Endothelial cell of umbilical vein (primary cell): ENCODE measurements around the gene HNRNPLL. TPM values are rescaled to one million over a fixed set of nuclear protein-coding genes. Genes with fewer than 3 reads are reported as not detected.

Experiments used
- BruUV-seq: library from RNA; stranded (reverse); fragments of 400-500 nt; replicated peaks from 2 replicates; lab custom pipeline; 2021; lab: Mats Ljungman, UMichigan
- CTCF ChIA-PET: fragments of 300-600, 350-600 bp; sonication (Branson Sonifier 250); formaldehyde crosslinking; loops from one replicate; lab custom pipeline; 2021; ENCODE audit warnings: antibody characterized with exemption, inconsistent platforms; lab: Charles Lee
- POLR2A ChIA-PET: fragments of 300-600, 350-600 bp; sonication (Branson Sonifier 250); formaldehyde crosslinking; loops from one replicate; lab custom pipeline; 2021; ENCODE audit warnings: antibody characterized with exemption, inconsistent platforms; lab: Charles Lee
- DNase-seq: peaks from one replicate; pipeline ENCODE4 v3.0.0-alpha.2; 2011; ENCODE audit warnings: low read depth, low spot score
- FAIRE-seq: peaks from 2 replicates; lab custom pipeline; 2011; peaks lifted over from hg19 to GRCh38; lab: Jason Lieb, UNC
- H2AFZ ChIP-seq: 2 replicates; pipeline ENCODE4 v1.6.0; 2012; ENCODE audit warnings: low read depth, low read length, control low read depth, inconsistent platforms
- H3K27ac ChIP-seq: 2 replicates; pipeline ENCODE4 v1.5.1; 2011; ENCODE audit warnings: low read depth, mild to moderate bottlenecking, control low read depth, low read length, moderate library complexity; ENCODE audit not compliant: insufficient read depth
- H3K27me3 ChIP-seq, 2 experiments: 2 replicates each; pipeline versions ENCODE4 v1.6.0 to v1.6.1; 2011; ENCODE audit warnings: low read length in 2 of 2, mixed read lengths in 1 of 2; ENCODE audit not compliant: control insufficient read depth in 2 of 2, insufficient read depth in 2 of 2
- H3K36me3 ChIP-seq, 2 experiments: 2 replicates in 1 of 2; 3 replicates in 1 of 2; pipeline ENCODE4 v1.5.1; 2011; ENCODE audit warnings: low read length in 2 of 2, mild to moderate bottlenecking in 1 of 2, moderate library complexity in 1 of 2; ENCODE audit not compliant: control insufficient read depth in 2 of 2, insufficient read depth in 2 of 2; ENCODE audit errors: extremely low read depth in 1 of 2
- H3K4me1 ChIP-seq: 3 replicates; pipeline ENCODE4 v1.5.1; 2011; ENCODE audit warnings: mild to moderate bottlenecking, low read length; ENCODE audit not compliant: control insufficient read depth, insufficient read depth; ENCODE audit errors: extremely low read depth
- H3K4me2 ChIP-seq: 2 replicates; pipeline ENCODE4 v1.6.1; 2011; ENCODE audit warnings: low read length, control low read depth, mixed read lengths; ENCODE audit not compliant: insufficient read depth
- H3K4me3 ChIP-seq, 3 experiments: fragments of 200-600 bp in 1 of 3; sonication (generic), shearing (Covaris generic) in 1 of 3; replicated peaks in 1 of 3; 2 replicates each; pipeline ENCODE4 v1.5.1; 2011 to 2016; ENCODE audit warnings: control low read depth in 3 of 3, low read length in 3 of 3, mild to moderate bottlenecking in 2 of 3, inconsistent platforms in 1 of 3, low read depth in 1 of 3, moderate library complexity in 1 of 3; ENCODE audit not compliant: insufficient read depth in 1 of 3
- H3K79me2 ChIP-seq: 2 replicates; pipeline ENCODE4 v1.6.0; 2012; ENCODE audit warnings: low read length, inconsistent platforms; ENCODE audit not compliant: control insufficient read depth, insufficient read depth
- H3K9ac ChIP-seq: replicated peaks from 2 replicates; pipeline ENCODE3; 2011; ENCODE audit warnings: low read length, control low read depth; ENCODE audit not compliant: insufficient read depth; ENCODE audit errors: extremely low read depth
- H3K9me1 ChIP-seq: replicated peaks from 3 replicates; pipeline ENCODE4 v1.6.0; 2011; ENCODE audit warnings: mild to moderate bottlenecking, low read length; ENCODE audit not compliant: control insufficient read depth, insufficient read depth; ENCODE audit errors: extremely low read depth
- H3K9me3 ChIP-seq: replicated peaks from 2 replicates; pipeline ENCODE4 v1.5.1; 2012; ENCODE audit warnings: low read length, inconsistent platforms; ENCODE audit not compliant: control insufficient read depth, insufficient read depth
- H4K20me1 ChIP-seq: replicated peaks from 2 replicates; pipeline ENCODE3; 2011; ENCODE audit warnings: mild to moderate bottlenecking, low read length; ENCODE audit not compliant: control insufficient read depth, insufficient read depth; ENCODE audit errors: extremely low read depth
- CTCF ChIP-seq, 2 donors: IDR thresholded peaks; 1 replicate in 1 of 2; 2 replicates in 1 of 2; pipeline ENCODE4 v1.5.1; 2011; ENCODE audit warnings: low read length in 2 of 2, mild to moderate bottlenecking in 2 of 2, moderate library complexity in 2 of 2, control low read depth in 1 of 2, inconsistent platforms in 1 of 2, low read depth in 1 of 2; ENCODE audit not compliant: insufficient read depth in 1 of 2; ENCODE audit errors: extremely low read depth in 1 of 2
- EZH2 ChIP-seq: IDR thresholded peaks from 2 replicates; pipeline ENCODE4 v1.6.1; 2012; ENCODE audit warnings: borderline replicate concordance, low read depth, mild to moderate bottlenecking, moderate library complexity, low read length, inconsistent platforms; ENCODE audit not compliant: severe bottlenecking
- FOS ChIP-seq: IDR thresholded peaks from 2 replicates; pipeline ENCODE4 v1.6.1; 2011; ENCODE audit warnings: mild to moderate bottlenecking, low read length, moderate library complexity, borderline replicate concordance; ENCODE audit not compliant: insufficient read depth
- GATA2 ChIP-seq: IDR thresholded peaks from 2 replicates; pipeline ENCODE4 v1.7.0; 2011; ENCODE audit warnings: low read depth, mild to moderate bottlenecking, moderate library complexity, mixed read lengths, low read length; ENCODE audit not compliant: insufficient read length, insufficient read depth
- JUN ChIP-seq: IDR thresholded peaks from 2 replicates; pipeline ENCODE4 v1.6.1; 2011; ENCODE audit warnings: borderline replicate concordance, low read depth; ENCODE audit not compliant: insufficient read length, insufficient read depth
- MYC ChIP-seq: IDR thresholded peaks from one replicate; pipeline ENCODE4 v1.6.1; 2011; ENCODE audit warnings: mild to moderate bottlenecking, low read depth, low read length
- POLR2A ChIP-seq: IDR thresholded peaks from 2 replicates; pipeline ENCODE4 v1.6.1; 2012; ENCODE audit warnings: low read depth, mild to moderate bottlenecking, control low read depth, low read length
- POLR2AphosphoS5 ChIP-seq: IDR thresholded peaks from 2 replicates; pipeline ENCODE4 v1.6.1; 2012; ENCODE audit warnings: low read depth, mild to moderate bottlenecking, control low read depth, low read length, moderate library complexity; ENCODE audit not compliant: insufficient read depth
- dilution Hi-C: fragments of 300-500 bp; cut with MboI; formaldehyde crosslinking; loops from one replicate; pipeline ENCODE4 v1.15.0; 2019; ENCODE audit warnings: low sequenced_read_pairs; ENCODE audit not compliant: extremely low pct_ligation_motif_present
- intact Hi-C: fragments of 100-400 bp; cut with micrococcal nuclease; formaldehyde crosslinking; loops from one replicate; pipeline ENCODE4 v1.10.0; 2022
- polyA plus RNA-seq, 4 experiments: library from polyadenylated mRNA; depleted of rRNA in 3 of 4; stranded (reverse) in 3 of 4; unstranded in 1 of 4; fragments of >200 nt; gene quantifications; 2 replicates each; pipeline versions ENCODE4 v1.2.1 to v1.2.3, GENCODE V29; 2011 to 2012; ENCODE audit warnings: missing spikeins in 1 of 4
- total RNA-seq: library from RNA; stranded (reverse); gene quantifications from 2 replicates; pipeline ENCODE4 v1.2.3, GENCODE V29; 2021
- TF ChIP-seq, protein P1 (sequence below): IDR thresholded peaks from 2 replicates; pipeline ENCODE4 v1.6.1; 2011; ENCODE audit not compliant: insufficient read depth, insufficient read length

The HNRNPLL gene
- total and polyA plus RNA-seq, 2 donors (not counting 3 experiments of a cell fraction or from before 2014, with no cell fraction given), result 19.8 to 56.2 TPM

- intact Hi-C loops (no loop called here), dilution Hi-C loops (no loop called here)
- FAIRE-seq (no peak), DNase-seq (no peak)
- no peak overlapping the region for H3K27ac ChIP-seq
- H3K79me2 ChIP-seq, result peaks cover 6% of the 10 kb centered on the region
- H3K9me1 ChIP-seq, result no peaks in the 10 kb centered on the region
- H3K9me3 ChIP-seq, result no peaks in the 10 kb centered on the region
- no peak overlapping the region for H3K4me2 ChIP-seq
- no peak overlapping the region for H3K9ac ChIP-seq
- no peak overlapping the region for H3K4me3 ChIP-seq
- BruUV-seq, result no TSS peak
- ChIA-PET POLR2A (no interaction called here), CTCF (interaction anchor here (1.2 to 2.8 kb wide), 2 partner anchors 10 to 256 kb away, joined by 4 to 20 read pairs; no protein-coding TSS in a partner anchor)
- H2AFZ ChIP-seq, result no peak overlapping the region
- no peaks in the 10 kb centered on the region for H4K20me1 ChIP-seq
- no peak for TF ChIP-seq EZH2
- no peak for TF ChIP-seq MYC
- TF ChIP-seq GATA2, result no peak
- no peak for TF ChIP-seq FOS
- TF ChIP-seq, protein P1, sequence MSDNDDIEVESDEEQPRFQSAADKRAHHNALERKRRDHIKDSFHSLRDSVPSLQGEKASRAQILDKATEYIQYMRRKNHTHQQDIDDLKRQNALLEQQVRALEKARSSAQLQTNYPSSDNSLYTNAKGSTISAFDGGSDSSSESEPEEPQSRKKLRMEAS, result no peak
- TF ChIP-seq POLR2A, result no peak
- no peak for TF ChIP-seq JUN
- TF ChIP-seq POLR2AphosphoS5, result no peak
- TF ChIP-seq CTCF (IDR thresholded peaks at IDR 0.05; ENCODE audit: extremely low read depth in 1 of 2, insufficient read depth in 1 of 2, low read depth in 1 of 2, low read length in 2 of 2), result no peak
- H3K4me1 ChIP-seq, result no peaks in the 10 kb centered on the region
- peaks cover 9 to 21% of the 10 kb centered on the region in 2 experiments for H3K36me3 ChIP-seq
- H3K27me3 ChIP-seq, result no peaks in the 10 kb centered on the region
Measured at GRCh38 chr2:38571193-38571592, 31.5 kb downstream of the HNRNPLL start.
